Renal pelvis (tissue), 4 donors: ENCODE measurements around the gene KCTD2. TPM values are rescaled to one million over a fixed set of nuclear protein-coding genes. Genes with fewer than 3 reads are reported as not detected.

ENCODE experiments used
- DNase-seq: peaks from one replicate; pipeline ENCODE4 v3.0.0-alpha.2; 2013
- polyA plus RNA-seq, 3 donors: library from polyadenylated mRNA; unstranded; fragments of 120-200 nt; gene quantifications; one replicate each; pipeline ENCODE4 v1.2.1, GENCODE V29; 2013; ENCODE audit not compliant: insufficient read length in 3 of 3

KCTD2 gene
- polyA plus RNA-seq, 3 donors = 31.0 to 33.9 (median 32.8) TPM

DNA sequence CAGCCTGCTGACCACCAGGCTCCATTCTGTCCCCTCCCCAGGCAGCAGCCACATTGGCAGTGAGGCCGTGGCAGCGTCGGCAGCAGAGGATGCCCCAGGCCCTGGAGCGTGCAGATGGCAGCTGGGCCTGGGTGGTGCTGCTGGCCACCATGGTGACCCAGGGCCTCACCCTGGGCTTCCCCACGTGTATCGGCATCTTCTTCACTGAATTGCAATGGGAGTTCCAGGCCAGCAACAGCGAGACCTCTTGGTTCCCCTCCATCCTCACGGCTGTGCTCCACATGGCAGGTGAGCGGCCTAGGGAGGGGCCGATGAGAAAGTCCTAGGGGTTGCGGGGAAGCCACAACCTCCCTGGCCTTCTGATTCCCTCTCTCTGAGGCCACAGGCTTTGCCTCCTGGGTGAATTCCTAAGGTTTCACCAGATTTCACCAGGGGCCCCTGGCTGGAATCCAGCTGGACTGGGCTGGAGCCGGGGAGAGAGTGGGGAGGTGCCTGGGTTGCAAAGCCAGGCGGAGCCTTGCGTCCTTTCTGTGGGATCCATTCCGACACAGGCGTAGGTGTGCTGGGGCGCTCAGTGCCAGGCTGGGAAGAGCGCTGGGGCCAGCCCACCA, 46.6 kb downstream of the KCTD2 start:
- DNase-seq = no peak

GRCh38 chr17:75094871-75095399, 47.9 kb downstream of the KCTD2 start:
- no peak for DNase-seq

GRCh38 chr17:75096082-75096625, 49.1 kb downstream of the KCTD2 start:
- DNase-seq = peak; percentile 37

- DNase-seq = no peak
Measured at GRCh38 chr17:75097865-75098264, 50.8 kb downstream of the KCTD2 start.

DNA sequence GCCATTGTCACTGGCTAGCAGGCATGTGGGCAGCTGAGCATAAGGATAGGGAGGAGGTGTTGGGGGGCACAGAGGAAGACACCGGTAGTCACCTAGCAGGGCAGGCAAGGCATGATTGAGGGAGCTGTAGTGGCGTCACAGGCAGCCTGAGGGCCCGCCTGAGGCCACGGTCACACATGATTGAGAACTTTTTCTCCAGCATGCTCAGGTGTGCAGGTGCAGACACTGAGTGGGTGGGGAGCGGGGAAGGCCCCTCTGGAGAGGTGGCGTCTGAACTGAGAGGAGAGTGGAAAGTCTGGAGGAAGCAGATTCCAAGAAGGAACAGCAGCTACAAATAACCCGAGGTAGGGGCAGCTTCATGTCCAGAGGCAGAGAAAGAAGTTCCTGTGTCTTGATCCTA, 51.8 kb downstream of the KCTD2 start:
- no peak for DNase-seq

DNA sequence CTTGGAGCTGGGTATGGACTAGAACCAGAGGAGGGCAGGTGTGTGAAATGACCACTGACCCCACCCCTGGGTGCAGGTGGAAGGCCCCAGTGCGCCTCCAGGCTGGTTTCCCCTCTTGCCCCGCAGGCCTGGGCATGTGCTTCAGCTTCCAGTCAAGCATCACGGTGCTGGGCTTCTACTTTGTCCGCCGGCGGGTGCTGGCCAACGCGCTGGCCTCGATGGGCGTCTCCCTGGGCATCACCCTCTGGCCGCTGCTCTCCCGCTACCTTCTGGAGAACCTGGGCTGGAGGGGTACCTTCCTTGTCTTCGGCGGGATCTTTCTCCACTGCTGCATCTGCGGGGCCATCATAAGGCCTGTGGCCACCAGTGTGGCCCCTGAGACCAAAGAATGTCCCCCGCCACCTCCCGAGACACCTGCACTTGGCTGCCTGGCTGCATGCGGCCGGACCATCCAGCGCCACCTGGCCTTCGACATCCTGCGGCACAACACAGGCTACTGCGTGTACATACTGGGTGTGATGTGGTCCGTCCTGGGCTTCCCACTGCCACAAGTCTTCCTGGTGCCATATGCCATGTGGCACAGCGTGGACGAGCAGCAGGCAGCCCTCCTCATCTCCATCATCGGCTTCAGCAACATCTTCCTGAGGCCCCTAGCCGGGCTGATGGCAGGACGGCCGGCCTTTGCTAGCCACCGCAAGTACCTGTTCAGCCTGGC, 53.0 kb downstream of the KCTD2 start:
- no peak for DNase-seq

- no peak for DNase-seq
Measured at GRCh38 chr17:75102385-75102821, 55.4 kb downstream of the KCTD2 start.

GRCh38 chr17:75103601-75104554, 56.9 kb downstream of the KCTD2 start:
- DNase-seq = no peak

GRCh38 chr17:75105126-75106080, 58.4 kb downstream of the KCTD2 start:
- DNase-seq = no peak

DNA sequence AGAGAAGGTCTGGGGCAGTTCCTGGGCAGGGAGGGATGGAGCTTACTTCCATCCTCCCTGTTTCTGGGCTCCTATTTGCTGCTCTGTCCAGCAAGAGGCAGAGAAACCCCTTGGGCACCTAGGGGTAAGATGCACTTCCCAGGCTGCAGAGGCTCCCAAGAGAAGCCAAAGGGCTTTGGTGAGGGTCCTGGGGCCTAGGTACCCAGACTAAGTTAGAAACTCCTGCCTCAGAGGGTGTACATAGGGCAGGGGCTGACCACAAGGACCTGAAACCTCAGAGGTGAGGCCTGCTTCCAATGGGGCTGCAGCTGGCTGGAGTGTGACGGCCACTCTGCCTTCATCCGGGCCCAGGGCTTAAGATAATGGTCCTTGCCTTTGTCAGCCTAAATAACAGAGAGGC, 61.2 kb downstream of the KCTD2 start:
- DNase-seq = no peak

GRCh38 chr17:75109046-75109406, 62.0 kb downstream of the KCTD2 start:
- no peak for DNase-seq

DNA sequence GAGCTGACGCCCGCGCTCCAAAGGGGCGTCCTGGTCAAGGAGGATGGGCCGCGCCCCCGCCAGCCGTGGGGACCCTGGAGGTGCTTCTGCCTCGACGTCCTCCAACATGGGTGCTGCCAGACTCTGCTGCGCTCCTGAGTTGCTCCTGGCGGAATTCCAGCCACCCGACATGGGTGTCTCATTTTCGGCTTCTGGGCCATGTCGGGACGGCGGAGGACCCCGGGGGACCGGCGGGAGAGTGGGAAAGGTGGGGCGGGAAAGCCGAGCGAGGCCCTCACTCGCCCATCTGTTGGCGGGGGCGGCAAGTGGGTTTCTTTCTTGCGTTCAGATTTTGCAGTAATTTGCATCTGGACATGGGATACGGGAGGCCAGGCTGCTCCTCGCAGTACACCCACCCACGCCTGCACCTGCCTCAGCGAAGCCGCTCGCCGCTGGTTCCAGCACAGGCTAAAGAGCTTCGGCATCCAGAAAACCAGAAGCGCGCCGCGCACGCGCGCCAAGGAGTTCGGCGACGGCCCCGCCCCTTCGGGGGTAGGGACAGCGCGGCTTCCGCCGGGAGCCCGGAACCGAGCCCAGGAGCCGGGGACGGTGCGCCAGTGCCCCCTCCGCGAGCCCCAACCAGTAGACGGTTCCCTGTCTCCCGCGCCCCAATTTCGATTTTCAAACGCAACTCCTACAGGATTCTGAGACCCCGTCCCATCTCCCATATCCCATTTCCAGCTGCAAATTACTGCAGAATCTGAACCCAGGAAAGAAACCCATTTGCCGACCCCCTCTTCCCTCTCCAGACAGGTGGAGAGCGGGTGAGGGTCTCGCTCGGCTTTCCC, 62.6 kb downstream of the KCTD2 start, which contains the start of gene ARMC7:
Gene ARMC7, plus strand, starts transcription at position 563 of the 827 bp plus-strand sequence. CDS start 320 bp downstream, outside the sequence.
- peak; percentile 82 for DNase-seq

DNA sequence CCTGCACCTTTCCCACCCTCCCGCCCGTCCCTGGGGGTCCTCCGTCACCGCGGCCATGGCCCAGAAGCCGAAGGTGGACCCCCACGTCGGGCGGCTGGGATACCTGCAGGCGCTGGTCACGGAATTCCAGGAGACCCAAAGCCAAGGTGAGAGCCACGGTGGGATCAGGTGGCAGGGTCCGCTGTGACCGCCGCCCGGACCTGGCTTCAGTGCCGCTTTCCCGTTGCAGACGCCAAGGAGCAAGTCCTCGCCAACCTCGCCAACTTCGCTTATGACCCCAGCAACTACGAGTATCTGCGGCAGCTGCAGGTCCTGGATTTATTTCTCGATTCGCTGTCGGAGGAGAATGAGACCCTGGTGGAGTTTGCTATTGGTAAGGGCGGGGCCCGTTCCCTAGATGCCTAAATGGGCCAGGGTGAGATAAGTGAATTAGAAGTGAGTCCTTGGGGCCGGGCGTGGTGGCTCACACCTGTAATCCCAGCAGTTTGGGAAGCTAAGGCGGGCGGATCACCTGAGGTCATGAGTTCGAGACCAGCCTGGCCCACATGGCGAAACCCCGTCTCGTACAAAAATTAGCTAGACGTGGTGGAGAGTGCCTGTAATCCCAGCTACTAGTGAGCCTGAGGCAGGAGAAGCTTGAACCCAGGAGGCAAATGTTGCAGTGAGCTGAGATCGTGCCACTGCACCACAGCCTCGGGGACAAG, 63.4 kb downstream of the KCTD2 start:
- DNase-seq = no peak

GRCh38 chr17:75111777-75112335, 64.8 kb downstream of the KCTD2 start:
- no peak for DNase-seq

DNA sequence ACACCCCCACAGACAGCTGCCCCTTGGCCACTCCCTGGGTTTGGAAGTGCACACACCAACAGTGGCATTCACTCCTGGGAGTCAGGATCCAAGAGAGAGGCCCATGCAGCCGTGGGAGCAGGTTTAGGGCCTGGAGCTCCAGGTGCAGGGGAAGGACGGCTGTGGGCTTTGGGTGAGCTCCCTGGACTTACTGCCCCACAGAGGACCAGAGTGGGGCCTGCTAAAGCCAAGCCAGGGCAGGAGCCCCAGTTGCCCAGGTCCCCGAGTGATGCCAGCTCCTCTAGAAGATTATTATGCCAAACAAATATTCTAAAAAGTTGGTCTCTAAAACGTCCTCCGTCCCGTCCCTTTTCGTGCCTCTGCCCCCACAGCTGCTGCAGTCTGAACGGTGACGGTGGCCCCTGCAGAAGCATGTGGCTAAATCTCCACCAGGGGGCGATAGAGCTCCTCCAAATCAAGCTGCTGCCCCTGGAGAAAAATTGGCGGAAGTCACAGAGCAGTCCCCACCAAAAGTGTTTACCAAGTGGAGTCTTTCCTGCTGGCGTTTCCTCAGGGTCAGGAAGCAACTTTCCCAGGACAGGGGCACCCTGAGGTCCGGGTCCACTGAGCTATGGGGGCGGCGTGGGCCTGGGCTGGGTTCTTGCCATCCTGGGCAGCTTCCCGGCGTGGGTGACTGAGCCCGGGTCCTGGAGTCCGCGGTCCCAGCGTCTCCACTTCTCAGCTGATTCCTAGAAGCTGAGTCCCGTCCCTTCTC, 67.0 kb downstream of the KCTD2 start:
- peak; percentile 93 for DNase-seq

DNA sequence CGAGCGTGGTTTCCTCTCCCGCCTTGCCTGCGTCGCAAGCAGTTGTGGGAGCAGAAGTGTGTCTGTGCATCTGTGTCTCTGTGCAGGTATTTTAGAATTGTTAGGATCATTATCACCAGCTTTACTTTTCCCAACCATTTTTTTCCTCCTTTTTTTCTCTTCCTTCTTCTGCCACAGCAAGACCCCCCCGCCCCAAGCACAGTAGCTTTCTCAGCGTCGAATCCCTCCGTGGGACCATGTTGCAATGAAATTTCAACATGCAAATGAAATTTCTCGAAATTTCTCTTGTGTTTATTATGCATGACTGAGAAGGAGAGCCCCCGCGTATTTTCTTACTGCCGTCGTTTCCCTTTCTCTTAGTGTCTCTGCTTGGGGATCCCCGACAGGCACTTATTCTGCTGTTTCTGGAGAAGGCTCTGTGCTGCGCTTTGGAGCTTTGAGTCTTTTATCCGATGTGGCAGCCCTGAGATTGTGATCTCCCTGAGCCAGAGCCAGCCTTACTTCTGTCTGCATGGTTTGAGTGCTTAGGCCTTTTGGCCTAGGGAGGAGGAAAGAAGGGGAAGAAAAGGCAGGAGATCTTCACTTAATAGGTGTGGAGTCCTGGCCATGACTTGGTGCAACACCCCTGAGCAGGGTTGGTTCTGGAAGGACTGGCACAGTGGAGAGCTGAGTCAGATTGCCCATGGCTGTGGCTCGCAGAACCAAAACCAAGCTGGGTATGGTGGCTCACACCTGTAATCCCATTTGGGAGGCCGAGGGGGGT, 67.7 kb downstream of the KCTD2 start:
- DNase-seq = no peak
